A549 (cell line): Measurements from ENCODE around the gene DDB1. TPM values are rescaled to one million over a fixed set of nuclear protein-coding genes. Genes with fewer than 3 reads are reported as not detected.

Source experiments
- ATAC-seq, 2 experiments: fragments of 200-7000 bp in 1 of 2; fragments of >200 bp in 1 of 2; cut with Nextera tagmentation in 1 of 2; cut with Tn5 transposase in 1 of 2; 3 replicates each; pipeline versions ENCODE4 v1.8.0 to v1.9.1; 2018 to 2020; ENCODE audit warnings: mild to moderate bottlenecking in 1 of 2, moderate library complexity in 1 of 2
- CTCF ChIA-PET: fragments of 300-600 bp; sonication (Branson Sonifier 250); formaldehyde crosslinking; extraction: SDS; loops from one replicate; lab custom pipeline; 2021; ENCODE audit warnings: antibody characterized with exemption, inconsistent platforms; lab: Yijun Ruan, JAX
- POLR2A ChIA-PET: fragments of 350-600 bp; formaldehyde crosslinking; extraction: SDS; loops from one replicate; lab custom pipeline; 2021; ENCODE audit warnings: antibody characterized with exemption, inconsistent platforms; lab: Yijun Ruan, JAX
- DNase-seq, 2 experiments: peaks; one replicate each; pipeline versions ENCODE4 v3.0.0 to v3.0.0-alpha.2; 2011 to 2016; ENCODE audit warnings: low read depth in 1 of 2, low spot score in 1 of 2
- FAIRE-seq: peaks from 2 replicates; lab custom pipeline; 2011; peaks lifted over from hg19 to GRCh38; lab: Jason Lieb, UNC
- H3K27ac ChIP-seq, 2 experiments: fragments of >200 bp; sonication (Bioruptor Twin); formaldehyde crosslinking; 3 replicates each; pipeline ENCODE4 v1.5.1; 2016 to 2017
- H3K4me1 ChIP-seq: fragments of >200 bp; sonication (Bioruptor Twin); formaldehyde crosslinking; 3 replicates; pipeline ENCODE4 v1.6.1; 2016
- H3K4me2 ChIP-seq: fragments of >200 bp; sonication (Bioruptor Twin); formaldehyde crosslinking; 3 replicates; pipeline ENCODE4 v1.6.1; 2016
- H3K4me3 ChIP-seq: fragments of >200 bp; sonication (Bioruptor Twin); formaldehyde crosslinking; 3 replicates; pipeline ENCODE4 v1.5.1; 2016
- H3K9me3 ChIP-seq: fragments of >200 bp; sonication (Bioruptor Twin); formaldehyde crosslinking; 3 replicates; pipeline ENCODE4 v1.6.1; 2016
- ATOH8 ChIP-seq: fragments of 250-450 bp; sonication (Bioruptor Pico); IDR thresholded peaks from 2 replicates; pipeline ENCODE4 v1.5.0; 2020; ENCODE audit warnings: low read depth, mild to moderate bottlenecking, moderate library complexity
- CBX2 ChIP-seq: fragments of 200-600 bp; sonication (generic); IDR thresholded peaks from 2 replicates; pipeline ENCODE4 v1.6.1; 2016; ENCODE audit warnings: low read depth, mild to moderate bottlenecking, borderline replicate concordance
- CBX8 ChIP-seq: fragments of 200-600 bp; sonication (generic); IDR thresholded peaks from 2 replicates; pipeline ENCODE4 v1.6.1; 2016
- ELK1 ChIP-seq: fragments of 150-350 bp; IDR thresholded peaks from 2 replicates; pipeline ENCODE4 v1.6.1; 2014; ENCODE audit warnings: low read depth, mild to moderate bottlenecking, low read length
- ESRRA ChIP-seq: fragments of 150-350 bp; IDR thresholded peaks from 2 replicates; pipeline ENCODE4 v1.6.1; 2014; ENCODE audit warnings: mild to moderate bottlenecking, low read length, borderline replicate concordance
- HOXA7 ChIP-seq: fragments of 250-450 bp; sonication (Bioruptor Pico); IDR thresholded peaks from 2 replicates; pipeline ENCODE4 v1.5.0; 2020; ENCODE audit warnings: mild to moderate bottlenecking, moderate library complexity
- HOXB13 ChIP-seq: fragments of 250-450 bp; sonication (Bioruptor Pico); IDR thresholded peaks from 2 replicates; pipeline ENCODE4 v1.5.0; 2020; ENCODE audit warnings: low read depth, mild to moderate bottlenecking, moderate library complexity
- HOXB5 ChIP-seq: fragments of 250-450 bp; sonication (Bioruptor Pico); IDR thresholded peaks from 2 replicates; pipeline ENCODE4 v1.5.0; 2020; ENCODE audit warnings: mild to moderate bottlenecking, moderate library complexity
- JUN ChIP-seq, 2 experiments: fragments of >200 bp; sonication (Bioruptor Twin); formaldehyde crosslinking; IDR thresholded peaks; 2 replicates in 1 of 2; 3 replicates in 1 of 2; pipeline ENCODE4 v1.6.1; 2016 to 2017
- JUNB ChIP-seq: fragments of >200 bp; sonication (Bioruptor Twin); formaldehyde crosslinking; IDR thresholded peaks from 2 replicates; pipeline ENCODE4 v1.6.1; 2016
- MAX ChIP-seq: IDR thresholded peaks from 2 replicates; pipeline ENCODE4 v1.6.1; 2012
- NPAS2 ChIP-seq: fragments of 250-450 bp; sonication (Bioruptor Pico); IDR thresholded peaks from 2 replicates; pipeline ENCODE4 v1.8.0; 2022; ENCODE audit warnings: mild to moderate bottlenecking, moderate library complexity, borderline replicate concordance
- POLR2A ChIP-seq: IDR thresholded peaks from 2 replicates; pipeline ENCODE4 v1.6.1; 2012; ENCODE audit warnings: mild to moderate bottlenecking, low read length
- POLR2AphosphoS2 ChIP-seq: conservative IDR thresholded peaks from 2 replicates; pipeline ENCODE4 v1.6.1; 2012; ENCODE audit warnings: low read length, improper control_type of control experiment, inconsistent platforms
- RAD21 ChIP-seq, 2 experiments: fragments of >200 bp in 1 of 2; sonication (Bioruptor Twin) in 1 of 2; formaldehyde crosslinking in 1 of 2; IDR thresholded peaks in 1 of 2; conservative IDR thresholded peaks in 1 of 2; 2 replicates in 1 of 2; 3 replicates in 1 of 2; pipeline ENCODE4 v1.6.1; 2012 to 2018; ENCODE audit warnings: inconsistent platforms in 1 of 2
- RNF2 ChIP-seq: fragments of 200-600 bp; sonication (generic); IDR thresholded peaks from 2 replicates; pipeline ENCODE4 v1.6.1; 2016; ENCODE audit warnings: low read depth, mild to moderate bottlenecking, antibody characterized with exemption, moderate library complexity, borderline replicate concordance
- SMC3 ChIP-seq: fragments of >200 bp; sonication (Bioruptor Twin); formaldehyde crosslinking; IDR thresholded peaks from 3 replicates; pipeline ENCODE4 v1.6.1; 2018; ENCODE audit warnings: inconsistent platforms
- USF2 ChIP-seq: fragments of 450-650 bp; IDR thresholded peaks from 2 replicates; pipeline ENCODE4 v1.6.1; 2014; ENCODE audit warnings: antibody characterized with exemption
- ZFP36 ChIP-seq: fragments of 450-650 bp; IDR thresholded peaks from 2 replicates; pipeline ENCODE4 v1.6.1; 2014; ENCODE audit warnings: borderline replicate concordance; ENCODE audit not compliant: partially characterized antibody
- WGBS: methylation state at CpG from one replicate; pipeline ENCODE4 v1.1.6; 2017; ENCODE audit errors: missing lambda C conversion rate; 5-methylcytosine and 5-hydroxymethylcytosine counted together
- polyA plus RNA-seq, 4 experiments: library from polyadenylated mRNA; depleted of rRNA in 3 of 4; stranded (reverse); fragments of >200 nt; fragmentation: RNase III in 1 of 4; extraction: RNeasy Plus Mini Kit Qiagen cat#74134 plus additional on column Dnase treatment in 1 of 4; gene quantifications; 2 replicates in 3 of 4; 3 replicates in 1 of 4; pipeline ENCODE4 v1.2.3, GENCODE V29; 2011 to 2017
- TF ChIP-seq, protein P1 (sequence below): fragments of 200-600 bp; sonication (generic); IDR thresholded peaks from 2 replicates; pipeline ENCODE4 v1.6.1; 2016; ENCODE audit warnings: antibody characterized with exemption, mild to moderate bottlenecking, moderate library complexity
- TF ChIP-seq, protein P2 (sequence below): fragments of >200 bp; sonication (Bioruptor Twin); formaldehyde crosslinking; IDR thresholded peaks from 3 replicates; pipeline ENCODE4 v1.5.1; 2016

The DDB1 gene
- polyA plus RNA-seq, 2 of the 4 experiments (the other 2 are of a cell fraction) = 149 to 222 TPM

- 46% methylated on average over 1 of the region's 1 CpG for WGBS
- DNase-seq (no peak), ATAC-seq (no peak), FAIRE-seq (no peak)
- 0 out of 6 replicates have a peak overlapping the region, but pooled peaks of 1 of the 2 experiments have one; percentile 8 for H3K27ac ChIP-seq
- H3K4me1 ChIP-seq = peaks cover 14% of the 10 kb centered on the region; the same call in 1 of the 3 replicates
- no peak overlapping the region for H3K4me3 ChIP-seq
- no peaks in the 10 kb centered on the region for H3K9me3 ChIP-seq
- TF ChIP-seq POLR2A = no peak
- no peak for TF ChIP-seq ESRRA
- H3K4me2 ChIP-seq = no peak overlapping the region
- ChIA-PET POLR2A (no interaction called here), CTCF (interaction anchor here (1.1 to 1.7 kb wide), 5 partner anchors 27 to 96 kb away, joined by 3 to 5 read pairs (median 3); partner anchors contain the start of gene TMEM216)
Measured at GRCh38 chr11:61297341-61297740, 35.6 kb downstream of the DDB1 start.

DNA sequence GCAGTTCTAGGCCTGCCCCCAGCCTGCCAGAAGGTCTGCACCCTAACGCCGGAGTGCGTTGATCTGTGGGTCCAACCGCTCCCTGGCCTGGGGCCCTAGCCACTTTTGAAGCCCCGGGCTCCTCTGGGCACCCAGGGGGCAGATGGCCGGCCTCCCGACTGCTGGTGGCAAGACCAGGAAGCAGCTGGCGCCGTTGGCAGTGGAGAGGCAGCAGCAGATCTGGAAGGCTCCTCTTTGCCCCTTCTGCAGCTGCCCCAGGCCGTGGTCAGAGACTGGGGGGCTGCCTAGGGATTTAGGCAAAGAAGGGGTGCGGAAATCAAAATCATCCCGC, 37.3 kb downstream of the DDB1 start:
- no peaks in the 10 kb centered on the region for H3K9me3 ChIP-seq
- ChIA-PET CTCF (interaction anchor here (0.6 to 0.9 kb wide), 2 partner anchors 24 to 27 kb away, joined by 3 to 4 read pairs; no protein-coding TSS in a partner anchor), POLR2A (interaction anchor here (2.1 kb wide), 1 partner anchor 66 kb away, joined by 15 read pairs; the partner anchor contains the start of genes CYB561A3 and TMEM138)
- FAIRE-seq (no peak), ATAC-seq (no peak), DNase-seq (no peak)
- no peak overlapping the region for H3K4me3 ChIP-seq
- H3K4me1 ChIP-seq = peaks cover 14% of the 10 kb centered on the region; the same call in 1 of the 3 replicates
- H3K4me2 ChIP-seq = no peak overlapping the region
- WGBS = 88% methylated on average over 9 of the region's 12 CpGs
- no peak overlapping the region for H3K27ac ChIP-seq
- TF ChIP-seq NPAS2 (CRISPR knock-in tag) = no peak
- TF ChIP-seq ATOH8 = no peak
- TF ChIP-seq HOXB5 (CRISPR knock-in tag) = no peak

- 42% methylated on average over 50 of the region's 97 CpGs for WGBS
- Histone ChIP-seq H3K4me1 (peaks cover 14% of the 10 kb centered on the region; the same call in 1 of the 3 replicates), H3K4me2 (peak within 1 kb of the TSS; percentile 100), H3K27ac (peak within 1 kb of the TSS; percentile 81 to 87), H3K4me3 (peak within 1 kb of the TSS; percentile 61), H3K9me3 (no peaks in the 10 kb centered on the region)
- DNase-seq = peak; percentile 50 to 62
- peak; percentile 65; the same call in 1 of the 2 replicates for TF ChIP-seq MAX
- TF ChIP-seq CBX8 = no peak
- peak in 1 of 2 experiments; percentile 35; a peak in 2 of 5 replicates for TF ChIP-seq JUN (IDR thresholded peaks at IDR 0.05)
- TF ChIP-seq, protein P1, sequence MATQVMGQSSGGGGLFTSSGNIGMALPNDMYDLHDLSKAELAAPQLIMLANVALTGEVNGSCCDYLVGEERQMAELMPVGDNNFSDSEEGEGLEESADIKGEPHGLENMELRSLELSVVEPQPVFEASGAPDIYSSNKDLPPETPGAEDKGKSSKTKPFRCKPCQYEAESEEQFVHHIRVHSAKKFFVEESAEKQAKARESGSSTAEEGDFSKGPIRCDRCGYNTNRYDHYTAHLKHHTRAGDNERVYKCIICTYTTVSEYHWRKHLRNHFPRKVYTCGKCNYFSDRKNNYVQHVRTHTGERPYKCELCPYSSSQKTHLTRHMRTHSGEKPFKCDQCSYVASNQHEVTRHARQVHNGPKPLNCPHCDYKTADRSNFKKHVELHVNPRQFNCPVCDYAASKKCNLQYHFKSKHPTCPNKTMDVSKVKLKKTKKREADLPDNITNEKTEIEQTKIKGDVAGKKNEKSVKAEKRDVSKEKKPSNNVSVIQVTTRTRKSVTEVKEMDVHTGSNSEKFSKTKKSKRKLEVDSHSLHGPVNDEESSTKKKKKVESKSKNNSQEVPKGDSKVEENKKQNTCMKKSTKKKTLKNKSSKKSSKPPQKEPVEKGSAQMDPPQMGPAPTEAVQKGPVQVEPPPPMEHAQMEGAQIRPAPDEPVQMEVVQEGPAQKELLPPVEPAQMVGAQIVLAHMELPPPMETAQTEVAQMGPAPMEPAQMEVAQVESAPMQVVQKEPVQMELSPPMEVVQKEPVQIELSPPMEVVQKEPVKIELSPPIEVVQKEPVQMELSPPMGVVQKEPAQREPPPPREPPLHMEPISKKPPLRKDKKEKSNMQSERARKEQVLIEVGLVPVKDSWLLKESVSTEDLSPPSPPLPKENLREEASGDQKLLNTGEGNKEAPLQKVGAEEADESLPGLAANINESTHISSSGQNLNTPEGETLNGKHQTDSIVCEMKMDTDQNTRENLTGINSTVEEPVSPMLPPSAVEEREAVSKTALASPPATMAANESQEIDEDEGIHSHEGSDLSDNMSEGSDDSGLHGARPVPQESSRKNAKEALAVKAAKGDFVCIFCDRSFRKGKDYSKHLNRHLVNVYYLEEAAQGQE = no peak
- TF ChIP-seq HOXA7 = no peak
- no peak for TF ChIP-seq CBX2
- no peak for TF ChIP-seq ZFP36
- no peak for TF ChIP-seq ELK1
- TF ChIP-seq USF2 = no peak
- TF ChIP-seq HOXB13 (CRISPR knock-in tag) = no peak
- no peak; the same call in 1 of the 2 replicates for TF ChIP-seq RNF2
- peak; percentile 36; the same call in 2 of the 3 replicates for TF ChIP-seq SMC3
- TF ChIP-seq HOXB5 (CRISPR knock-in tag) = no peak
- TF ChIP-seq, protein P2, sequence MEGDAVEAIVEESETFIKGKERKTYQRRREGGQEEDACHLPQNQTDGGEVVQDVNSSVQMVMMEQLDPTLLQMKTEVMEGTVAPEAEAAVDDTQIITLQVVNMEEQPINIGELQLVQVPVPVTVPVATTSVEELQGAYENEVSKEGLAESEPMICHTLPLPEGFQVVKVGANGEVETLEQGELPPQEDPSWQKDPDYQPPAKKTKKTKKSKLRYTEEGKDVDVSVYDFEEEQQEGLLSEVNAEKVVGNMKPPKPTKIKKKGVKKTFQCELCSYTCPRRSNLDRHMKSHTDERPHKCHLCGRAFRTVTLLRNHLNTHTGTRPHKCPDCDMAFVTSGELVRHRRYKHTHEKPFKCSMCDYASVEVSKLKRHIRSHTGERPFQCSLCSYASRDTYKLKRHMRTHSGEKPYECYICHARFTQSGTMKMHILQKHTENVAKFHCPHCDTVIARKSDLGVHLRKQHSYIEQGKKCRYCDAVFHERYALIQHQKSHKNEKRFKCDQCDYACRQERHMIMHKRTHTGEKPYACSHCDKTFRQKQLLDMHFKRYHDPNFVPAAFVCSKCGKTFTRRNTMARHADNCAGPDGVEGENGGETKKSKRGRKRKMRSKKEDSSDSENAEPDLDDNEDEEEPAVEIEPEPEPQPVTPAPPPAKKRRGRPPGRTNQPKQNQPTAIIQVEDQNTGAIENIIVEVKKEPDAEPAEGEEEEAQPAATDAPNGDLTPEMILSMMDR = peak; percentile 29; the same call in 2 of the 3 replicates
- peak; percentile 41 for TF ChIP-seq POLR2A
- TF ChIP-seq NPAS2 (CRISPR knock-in tag) = no peak
- TF ChIP-seq JUNB = no peak
- no peak for TF ChIP-seq POLR2AphosphoS2
- TF ChIP-seq RAD21 (conservative IDR thresholded peaks at IDR 0.05 in 1 of 2, IDR thresholded peaks at IDR 0.05 in 1 of 2) = peak; percentile 9 to 43; a peak in 4 of 5 replicates
- peak; percentile 80 to 87 for ATAC-seq
- POLR2A ChIA-PET = interaction anchor here (0.6 to 2.1 kb wide), 7 partner anchors 29 to 464 kb away, joined by 3 to 15 read pairs (median 4); partner anchors contain the start of genes CYB561A3, DDB1, TKFC and TMEM138
- no peak for FAIRE-seq
- CTCF ChIA-PET = interaction anchor here (0.6 to 2.8 kb wide), 14 partner anchors 10 to 464 kb away, joined by 3 to 28 read pairs (median 3); no protein-coding TSS in a partner anchor
Measured at GRCh38 chr11:61294717-61295595, 37.9 kb downstream of the DDB1 start, which contains the start of gene VWCE. Gene VWCE, minus strand, starts transcription at chr11:61295316. Its CDS starts 279 bp downstream, at chr11:61295037.
